Kidney epithelial cell (primary cell): ENCODE results near the gene HOXB8. TPM values are rescaled to one million over a fixed set of nuclear protein-coding genes. Genes with fewer than 3 reads are reported as not detected.

ENCODE experiments used
- DNase-seq: peaks from one replicate; pipeline ENCODE4 v3.0.0-alpha.2; 2010; ENCODE audit warnings: low read depth
- H3K27me3 ChIP-seq: 2 replicates; pipeline ENCODE4 v1.6.0; 2011; ENCODE audit warnings: low read length; ENCODE audit not compliant: control insufficient read depth, insufficient read depth
- H3K36me3 ChIP-seq: 2 replicates; pipeline ENCODE4 v1.5.1; 2011; ENCODE audit warnings: low read length; ENCODE audit not compliant: control insufficient read depth, insufficient read depth
- H3K4me3 ChIP-seq: 2 replicates; pipeline ENCODE4 v1.5.1; 2011; ENCODE audit warnings: low read depth, mild to moderate bottlenecking, control low read depth, low read length
- total RNA-seq: library from RNA; depleted of rRNA; stranded (reverse); fragments of >200 nt; gene quantifications from 2 replicates; pipeline ENCODE4 v1.2.3, GENCODE V29; 2015
- TF ChIP-seq, protein P1 (sequence below): IDR thresholded peaks from 2 replicates; pipeline ENCODE4 v1.5.1; 2011; ENCODE audit warnings: mild to moderate bottlenecking, moderate library complexity, low read length, control low read depth, inconsistent platforms; ENCODE audit not compliant: insufficient read depth, poor library complexity, severe bottlenecking

HOXB8 gene
- total RNA-seq, 1 donor from 2014 or later, result 7.5 TPM

DNA sequence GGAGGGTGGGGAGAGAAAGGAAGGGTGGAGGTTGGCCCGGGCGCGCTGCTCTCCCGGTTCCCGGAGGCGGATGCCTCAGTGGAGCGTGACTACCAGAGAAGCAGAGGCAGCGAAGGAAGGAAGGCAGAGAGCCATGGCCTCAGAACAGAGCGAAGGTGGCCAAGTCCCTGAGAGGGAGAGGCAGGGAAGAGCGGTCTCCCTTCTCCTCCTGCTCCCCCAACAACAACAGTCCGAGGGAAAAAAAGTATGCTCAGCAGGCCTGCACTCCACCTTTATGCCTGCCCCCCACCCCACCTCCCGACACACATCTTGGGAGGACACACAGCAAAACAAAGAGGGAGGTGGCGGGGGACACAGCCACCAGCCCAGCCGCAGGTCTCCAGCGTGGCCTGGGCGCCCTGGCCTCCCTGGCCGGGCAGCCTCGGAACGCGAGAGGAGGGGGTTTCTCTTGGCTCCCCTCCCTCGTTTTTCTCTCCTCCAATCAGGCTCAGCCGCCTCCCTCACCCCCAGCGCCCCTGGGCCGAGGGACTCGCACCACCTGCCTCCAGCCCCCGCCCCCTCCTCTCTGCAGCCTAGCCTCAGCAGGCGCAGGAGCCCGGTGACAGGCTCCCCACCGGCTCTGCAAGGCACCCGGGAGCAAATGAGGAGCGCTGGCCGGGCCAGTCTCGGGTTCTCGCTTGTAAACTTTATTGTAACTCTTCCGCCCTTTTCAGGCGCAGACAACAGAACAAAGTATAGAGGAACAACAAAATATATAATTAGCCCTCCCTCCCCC is 3.2 kb downstream of the HOXB8 start:
- H3K36me3 ChIP-seq, result peaks cover 1% of the 10 kb centered on the region
- no peaks in the 10 kb centered on the region for H3K27me3 ChIP-seq
- TF ChIP-seq, protein P1, sequence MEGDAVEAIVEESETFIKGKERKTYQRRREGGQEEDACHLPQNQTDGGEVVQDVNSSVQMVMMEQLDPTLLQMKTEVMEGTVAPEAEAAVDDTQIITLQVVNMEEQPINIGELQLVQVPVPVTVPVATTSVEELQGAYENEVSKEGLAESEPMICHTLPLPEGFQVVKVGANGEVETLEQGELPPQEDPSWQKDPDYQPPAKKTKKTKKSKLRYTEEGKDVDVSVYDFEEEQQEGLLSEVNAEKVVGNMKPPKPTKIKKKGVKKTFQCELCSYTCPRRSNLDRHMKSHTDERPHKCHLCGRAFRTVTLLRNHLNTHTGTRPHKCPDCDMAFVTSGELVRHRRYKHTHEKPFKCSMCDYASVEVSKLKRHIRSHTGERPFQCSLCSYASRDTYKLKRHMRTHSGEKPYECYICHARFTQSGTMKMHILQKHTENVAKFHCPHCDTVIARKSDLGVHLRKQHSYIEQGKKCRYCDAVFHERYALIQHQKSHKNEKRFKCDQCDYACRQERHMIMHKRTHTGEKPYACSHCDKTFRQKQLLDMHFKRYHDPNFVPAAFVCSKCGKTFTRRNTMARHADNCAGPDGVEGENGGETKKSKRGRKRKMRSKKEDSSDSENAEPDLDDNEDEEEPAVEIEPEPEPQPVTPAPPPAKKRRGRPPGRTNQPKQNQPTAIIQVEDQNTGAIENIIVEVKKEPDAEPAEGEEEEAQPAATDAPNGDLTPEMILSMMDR, result no peak
- no peak for DNase-seq
- H3K4me3 ChIP-seq, result peak overlapping the region; percentile 73

DNA sequence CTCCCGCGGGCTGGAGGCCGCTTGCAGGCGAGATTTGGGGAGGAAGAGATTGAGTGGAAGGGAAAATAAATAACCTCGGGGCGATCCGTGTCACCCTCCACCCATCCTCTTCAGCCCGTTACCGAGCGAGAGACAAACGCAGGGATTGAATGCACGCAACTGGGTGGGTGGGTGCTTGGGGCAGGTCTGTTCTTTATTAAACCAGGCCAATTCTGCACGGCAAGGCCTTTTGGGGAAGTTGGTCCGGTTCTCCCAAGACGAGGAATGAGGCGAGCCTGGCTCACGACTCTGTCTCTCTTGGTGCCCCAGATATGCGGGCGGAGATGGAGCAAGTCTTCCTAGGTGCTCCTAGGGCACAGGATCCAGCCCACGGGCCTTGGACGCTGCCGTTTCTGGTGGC is 3.9 kb downstream of the HOXB8 start:
- TF ChIP-seq, protein P1, result no peak
- H3K27me3 ChIP-seq, result no peaks in the 10 kb centered on the region
- peaks cover 1% of the 10 kb centered on the region for H3K36me3 ChIP-seq
- DNase-seq, result no peak
- H3K4me3 ChIP-seq, result peak overlapping the region; percentile 73

DNA sequence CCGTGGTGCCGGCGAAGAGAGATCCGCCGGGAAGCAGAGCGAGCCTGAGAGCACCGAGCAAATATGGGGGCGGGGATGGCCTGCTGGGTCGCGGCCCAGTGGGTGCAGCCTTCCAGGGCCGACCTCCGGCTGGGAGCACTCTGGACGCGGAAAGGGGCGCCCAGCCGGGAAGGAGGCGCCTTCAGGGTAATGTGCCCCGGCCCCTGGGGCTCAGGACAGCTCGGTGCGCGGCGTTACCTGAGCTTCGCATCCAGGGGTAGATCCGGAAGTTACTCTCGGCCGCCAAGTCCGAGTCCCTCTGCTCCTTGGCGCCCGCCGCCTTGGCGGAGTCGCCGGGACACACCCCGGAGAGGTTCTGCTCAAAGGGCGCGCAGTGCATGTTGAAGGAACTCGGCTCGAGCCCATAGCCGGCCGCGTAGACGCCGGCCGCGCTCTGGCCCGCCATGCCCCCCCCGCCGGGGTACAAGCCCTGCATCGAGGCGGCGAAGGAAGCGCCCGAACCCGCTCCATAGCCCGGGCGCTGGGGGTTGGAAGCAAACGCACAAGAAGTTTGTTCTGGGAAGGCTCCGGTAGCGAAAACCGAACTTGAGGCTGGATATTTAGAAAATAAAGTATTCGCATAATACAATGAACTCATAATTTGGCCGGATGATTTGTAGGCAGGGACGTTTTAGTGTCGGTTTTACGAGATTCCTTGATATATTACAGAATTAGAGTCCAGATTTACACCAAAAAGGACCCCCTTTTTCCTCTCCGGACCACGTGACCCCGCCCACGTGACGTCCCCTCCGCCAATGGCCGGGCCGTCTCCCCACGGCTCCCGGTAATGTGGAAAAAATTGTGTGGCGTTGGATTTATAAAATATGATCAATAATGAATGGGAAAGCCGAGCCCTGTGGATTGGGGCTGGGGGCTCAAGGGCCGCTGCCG is 4.5 kb downstream of the HOXB8 start, which contains the start of gene HOXB7:
HOXB7 (minus strand) TSS at position 736 of the 930 bp plus-strand sequence; CDS start at position 637, 99 bp downstream.
- no peak for DNase-seq
- Histone ChIP-seq H3K36me3 (peaks cover 1% of the 10 kb centered on the region), H3K27me3 (no peaks in the 10 kb centered on the region), H3K4me3 (peak within 1 kb of the TSS; percentile 73)
- TF ChIP-seq, protein P1, result no peak

DNA sequence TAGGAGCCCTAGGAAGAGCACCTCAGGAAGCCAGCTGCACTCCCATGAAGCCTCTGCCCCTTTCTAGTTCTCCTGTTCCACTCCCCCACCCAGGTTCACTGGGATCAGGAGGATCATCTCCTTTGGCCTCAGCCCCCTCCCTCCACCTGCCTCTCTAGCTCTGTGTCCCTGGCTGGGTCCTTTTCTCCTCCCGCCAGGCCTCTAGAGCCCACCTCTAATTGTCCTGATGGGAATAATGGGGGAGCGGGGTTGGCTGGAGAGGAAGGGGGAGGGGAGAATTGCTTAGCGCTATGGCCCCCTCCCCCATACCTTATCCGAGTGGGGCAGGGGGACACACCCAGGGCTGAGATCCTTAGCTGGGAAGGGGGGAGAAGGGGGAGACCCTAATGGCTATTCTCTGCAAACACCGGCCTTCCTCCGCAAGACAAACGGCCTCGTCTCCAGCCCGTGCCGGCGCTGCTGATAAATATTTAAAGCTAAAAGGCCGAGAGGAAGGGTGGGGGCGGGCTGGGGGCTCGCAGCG is 5.3 kb downstream of the HOXB8 start:
- Histone ChIP-seq H3K4me3 (peak overlapping the region; percentile 73), H3K36me3 (peaks cover 1% of the 10 kb centered on the region), H3K27me3 (no peaks in the 10 kb centered on the region)
- TF ChIP-seq, protein P1, result no peak
- DNase-seq, result no peak

DNA sequence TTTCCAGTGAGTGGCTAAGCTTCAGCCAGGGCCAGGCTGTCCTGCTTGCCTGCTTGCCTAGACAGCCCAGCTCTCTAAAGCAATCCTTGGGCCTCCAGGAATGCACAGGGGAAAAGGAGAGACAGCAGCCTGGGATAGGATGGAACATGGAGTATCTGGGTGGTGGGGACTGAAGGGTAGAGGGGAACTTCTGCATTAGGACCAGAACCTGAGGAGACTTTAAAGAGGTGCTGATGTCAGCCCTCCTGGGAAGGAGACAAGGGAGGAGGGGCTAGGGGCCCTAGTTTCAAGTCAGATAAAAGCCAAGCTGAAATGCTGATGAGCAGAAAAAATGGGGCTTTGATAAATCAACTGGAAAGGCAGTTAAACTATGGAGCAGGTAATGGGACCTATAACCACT is 6.1 kb downstream of the HOXB8 start:
- no peak for DNase-seq
- Histone ChIP-seq H3K4me3 (peak overlapping the region; percentile 73), H3K36me3 (peaks cover 1% of the 10 kb centered on the region), H3K27me3 (no peaks in the 10 kb centered on the region)
- TF ChIP-seq, protein P1, result no peak
